Skeletal muscle tissue (tissue), 4 donors: ENCODE data around the gene C4orf50. TPM values are rescaled to one million over a fixed set of nuclear protein-coding genes. Genes with fewer than 3 reads are reported as not detected.

Experiments
- H3K27ac ChIP-seq: one replicate; pipeline ENCODE4 v1.7.0; 2013; ENCODE audit warnings: mild to moderate bottlenecking, low read depth, low read length, inconsistent platforms
- H3K27me3 ChIP-seq, 3 donors: one replicate each; pipeline ENCODE4 v1.7.0; 2013; ENCODE audit warnings: low read length in 3 of 3; ENCODE audit not compliant: control insufficient read depth in 3 of 3, insufficient read depth in 3 of 3
- H3K36me3 ChIP-seq, 3 donors: one replicate each; pipeline ENCODE4 v1.7.0; 2013; ENCODE audit warnings: low read length in 3 of 3; ENCODE audit not compliant: control insufficient read depth in 3 of 3, insufficient read depth in 3 of 3
- H3K4me1 ChIP-seq, 3 donors: one replicate each; pipeline ENCODE4 v1.7.0; 2013; ENCODE audit warnings: low read length in 3 of 3, mild to moderate bottlenecking in 3 of 3; ENCODE audit not compliant: control insufficient read depth in 3 of 3, insufficient read depth in 3 of 3
- H3K4me3 ChIP-seq, 3 donors: one replicate each; pipeline ENCODE4 v1.7.0; 2013; ENCODE audit warnings: low read length in 3 of 3
- H3K9ac ChIP-seq, 3 donors: one replicate each; pipeline ENCODE4 v1.7.0; 2013; ENCODE audit warnings: low read length in 3 of 3, mild to moderate bottlenecking in 3 of 3, moderate library complexity in 2 of 3, low read depth in 1 of 3
- H3K9me3 ChIP-seq, 3 donors: one replicate each; pipeline ENCODE4 v1.7.0; 2013; ENCODE audit warnings: low read length in 3 of 3; ENCODE audit not compliant: control insufficient read depth in 3 of 3
- total RNA-seq: library from RNA; depleted of rRNA; stranded (reverse); fragments of >200 nt; gene quantifications from one replicate; pipeline ENCODE4 v1.2.3, GENCODE V29; 2014
- donor health status: Osteomylitis.

C4orf50 gene
- total RNA-seq, 1 donor from 2014 or later: not detected

GRCh38 chr4:6031846-6032245 lies 13.6 kb upstream of the C4orf50 start:
- Histone ChIP-seq H3K9me3 (no peaks in the 10 kb centered on the region), H3K27ac (no peak overlapping the region), H3K4me3 (no peak overlapping the region), H3K4me1 (peaks cover 0 to 2% (median 0%) of the 10 kb centered on the region in 3 donors), H3K36me3 (no peaks in the 10 kb centered on the region), H3K9ac (no peak overlapping the region), H3K27me3 (peaks cover 0 to 8% (median 0%) of the 10 kb centered on the region in 3 donors)

DNA sequence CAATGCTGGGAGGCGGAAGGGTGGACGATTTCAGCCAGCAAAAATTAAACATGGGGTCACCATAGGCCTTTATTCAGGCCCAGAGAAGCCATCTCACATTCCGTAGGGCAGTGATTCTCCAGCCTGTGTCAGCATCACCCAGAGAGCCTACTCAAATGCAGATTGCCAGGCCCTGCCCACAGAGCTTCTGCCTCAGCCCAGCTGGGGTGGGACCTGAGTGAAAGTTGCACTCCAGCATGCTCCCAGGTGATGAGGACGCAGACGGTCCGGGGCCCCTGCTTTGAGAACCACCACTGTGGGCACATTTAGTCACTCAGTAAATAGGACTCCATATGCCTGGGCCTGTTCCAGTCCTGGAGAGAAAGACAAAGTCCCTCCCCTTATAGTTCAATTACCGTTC lies 12.4 kb upstream of the C4orf50 start:
- Histone ChIP-seq H3K4me3 (no peak overlapping the region), H3K27me3 (peaks cover 0 to 14% (median 0%) of the 10 kb centered on the region in 3 donors), H3K27ac (no peak overlapping the region)

DNA sequence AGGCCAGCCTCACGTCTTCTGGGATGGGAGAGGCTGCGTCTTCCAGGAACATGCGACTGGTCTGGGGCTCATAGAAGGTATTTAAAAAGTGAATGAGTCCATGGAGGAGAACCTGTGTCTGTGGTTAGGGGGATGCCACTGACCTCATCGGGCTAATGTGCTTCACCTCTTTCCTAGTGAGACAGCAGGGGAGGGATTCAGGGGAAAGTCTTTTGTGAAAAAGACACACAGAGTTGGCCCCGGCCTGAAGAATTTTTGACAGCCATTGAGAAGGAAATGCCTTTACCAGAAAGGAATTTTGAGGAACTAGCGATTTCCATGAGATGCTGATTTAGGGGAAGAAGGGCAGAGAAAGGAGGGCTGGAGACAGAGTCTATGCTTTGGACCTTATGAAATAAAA lies 11.0 kb upstream of the C4orf50 start:
- peaks cover 0 to 22% (median 0%) of the 10 kb centered on the region in 3 donors for H3K27me3 ChIP-seq
- no peaks in the 10 kb centered on the region for H3K9me3 ChIP-seq
- no peak overlapping the region for H3K4me3 ChIP-seq
- no peak overlapping the region for H3K9ac ChIP-seq
- H3K4me1 ChIP-seq: peaks cover 0 to 2% (median 0%) of the 10 kb centered on the region in 3 donors
- H3K27ac ChIP-seq: no peak overlapping the region
- no peaks in the 10 kb centered on the region for H3K36me3 ChIP-seq

More for the DNA sequence above, 12.4 kb upstream of the C4orf50 start:
- Histone ChIP-seq H3K9ac (no peak overlapping the region), H3K36me3 (no peaks in the 10 kb centered on the region), H3K4me1 (peaks cover 0 to 2% (median 0%) of the 10 kb centered on the region in 3 donors), H3K9me3 (no peaks in the 10 kb centered on the region)

DNA sequence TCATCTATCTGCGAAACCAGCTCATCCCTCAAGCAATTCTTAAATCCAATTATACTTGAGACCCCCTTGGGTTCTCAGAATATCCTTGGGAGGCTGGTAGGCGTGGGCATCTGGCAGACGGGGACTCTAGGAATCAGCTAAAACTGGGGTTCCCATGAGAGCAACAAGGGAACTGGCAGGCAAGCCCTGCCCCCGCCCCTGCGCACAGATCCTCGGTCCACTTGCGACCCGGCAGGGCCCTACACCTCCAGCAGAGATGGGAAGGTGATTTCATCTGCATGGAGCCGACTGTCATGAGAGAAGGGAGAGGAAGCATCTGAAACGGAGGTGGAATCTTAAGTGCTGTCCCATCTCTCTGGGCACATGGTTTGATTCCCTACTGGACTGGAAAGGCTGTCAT lies 9.9 kb upstream of the C4orf50 start:
- peaks cover 4 to 32% (median 9%) of the 10 kb centered on the region in 3 donors for H3K27me3 ChIP-seq
- no peak overlapping the region for H3K4me3 ChIP-seq
- no peaks in the 10 kb centered on the region for H3K9me3 ChIP-seq
- peaks cover 0 to 2% (median 0%) of the 10 kb centered on the region in 3 donors for H3K4me1 ChIP-seq
- no peak overlapping the region for H3K27ac ChIP-seq
- H3K9ac ChIP-seq: no peak overlapping the region
- H3K36me3 ChIP-seq: no peaks in the 10 kb centered on the region

DNA sequence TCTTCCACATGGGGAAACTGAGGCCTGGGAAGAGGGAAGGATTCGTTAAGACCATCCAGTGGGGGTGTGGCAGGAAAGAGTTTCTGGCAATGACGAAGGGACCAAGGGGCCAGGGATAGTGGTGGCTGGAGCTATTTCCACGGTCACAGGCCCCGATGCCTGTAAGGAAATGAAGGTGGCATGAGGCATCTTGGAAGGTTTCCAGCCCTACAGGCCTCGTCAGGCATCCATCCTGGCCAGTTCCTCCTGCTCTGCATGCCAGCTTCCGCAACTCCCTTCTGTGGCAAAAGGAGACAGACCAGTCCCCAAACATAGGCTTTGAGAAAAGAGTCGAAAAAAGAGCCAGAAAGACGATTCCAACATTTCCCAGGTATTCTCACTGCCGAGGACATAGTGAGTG lies 9.2 kb upstream of the C4orf50 start:
- no peak overlapping the region for H3K4me3 ChIP-seq
- no peaks in the 10 kb centered on the region for H3K4me1 ChIP-seq
- H3K9me3 ChIP-seq: no peaks in the 10 kb centered on the region
- H3K27me3 ChIP-seq: peaks cover 8 to 37% (median 9%) of the 10 kb centered on the region in 3 donors
- H3K9ac ChIP-seq: no peak overlapping the region
- no peaks in the 10 kb centered on the region for H3K36me3 ChIP-seq
- H3K27ac ChIP-seq: no peak overlapping the region

GRCh38 chr4:6024313-6024960 lies 6.2 kb upstream of the C4orf50 start:
- Histone ChIP-seq H3K4me1 (no peaks in the 10 kb centered on the region), H3K36me3 (no peaks in the 10 kb centered on the region), H3K9me3 (no peaks in the 10 kb centered on the region), H3K27ac (no peak overlapping the region), H3K9ac (no peak overlapping the region), H3K4me3 (no peak overlapping the region), H3K27me3 (peaks cover 8 to 48% (median 24%) of the 10 kb centered on the region in 3 donors)

DNA sequence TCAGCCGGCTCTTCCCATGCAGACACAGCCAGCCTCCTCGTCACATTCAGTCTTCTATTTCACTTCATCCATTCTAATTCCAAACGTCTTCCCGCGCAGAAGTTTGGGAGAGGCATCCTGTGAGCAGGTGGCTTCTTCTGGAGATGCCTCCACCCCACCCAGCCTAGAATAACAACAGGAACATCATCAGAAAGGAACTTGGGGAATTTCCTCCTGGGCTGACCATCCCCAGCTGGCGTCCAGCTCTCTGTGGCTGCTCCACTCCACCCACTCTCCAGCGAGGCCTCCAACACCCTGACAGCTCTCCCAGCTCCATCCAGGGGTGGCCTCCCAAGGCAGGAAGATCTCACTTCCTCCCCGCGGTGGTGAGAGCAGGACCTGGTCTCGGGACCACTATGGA lies 5.5 kb upstream of the C4orf50 start:
- H3K27ac ChIP-seq: no peak overlapping the region
- H3K9ac ChIP-seq: no peak overlapping the region
- no peaks in the 10 kb centered on the region for H3K4me1 ChIP-seq
- H3K27me3 ChIP-seq: peaks cover 8 to 55% (median 29%) of the 10 kb centered on the region in 3 donors
- H3K9me3 ChIP-seq: no peaks in the 10 kb centered on the region
- no peak overlapping the region for H3K4me3 ChIP-seq
- H3K36me3 ChIP-seq: no peaks in the 10 kb centered on the region

DNA sequence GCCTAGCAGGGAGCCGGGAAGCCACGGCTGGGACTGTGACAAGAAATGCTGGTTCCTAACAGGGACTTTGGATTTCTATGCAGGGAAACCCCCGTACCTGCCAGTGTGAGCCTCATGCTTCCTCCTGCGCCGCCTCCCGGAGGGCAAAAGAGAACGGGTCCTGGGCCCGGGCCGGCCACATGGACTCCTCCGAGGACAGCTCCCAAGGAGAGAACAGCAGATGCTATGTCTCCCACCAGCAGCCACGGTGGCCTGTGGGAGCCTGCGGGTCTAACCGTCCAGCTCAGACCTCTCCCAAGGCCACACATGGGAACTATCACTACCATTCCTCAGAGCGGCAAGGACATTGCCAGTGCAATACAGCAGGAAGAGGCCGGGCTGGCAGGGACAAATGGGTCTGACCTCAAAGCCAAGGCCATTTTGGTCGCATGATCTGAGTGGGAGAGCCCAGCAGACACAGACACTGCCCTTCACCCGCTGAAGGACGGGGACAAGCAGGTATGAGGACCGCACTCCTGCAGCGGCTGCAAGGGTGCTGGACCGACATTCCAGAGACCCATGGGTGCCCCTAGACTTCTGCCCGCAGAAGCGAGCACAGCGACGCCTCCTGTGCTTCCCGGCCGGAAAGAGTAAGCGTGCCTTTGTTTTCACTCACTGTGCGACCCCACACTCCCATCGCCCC lies 4.5 kb upstream of the C4orf50 start:
- Histone ChIP-seq H3K9me3 (no peaks in the 10 kb centered on the region), H3K4me1 (no peaks in the 10 kb centered on the region), H3K9ac (no peak overlapping the region), H3K4me3 (no peak overlapping the region), H3K36me3 (no peaks in the 10 kb centered on the region), H3K27ac (no peak overlapping the region), H3K27me3 (peaks cover 8 to 52% (median 33%) of the 10 kb centered on the region in 3 donors)

- Histone ChIP-seq H3K9me3 (no peaks in the 10 kb centered on the region), H3K4me1 (no peaks in the 10 kb centered on the region), H3K9ac (no peak overlapping the region), H3K4me3 (no peak overlapping the region), H3K27ac (no peak overlapping the region), H3K36me3 (no peaks in the 10 kb centered on the region), H3K27me3 (peaks cover 8 to 55% (median 34%) of the 10 kb centered on the region in 3 donors)
Measured at GRCh38 chr4:6021831-6022606, 3.8 kb upstream of the C4orf50 start.

GRCh38 chr4:6020613-6021012 lies 2.4 kb upstream of the C4orf50 start:
- Histone ChIP-seq H3K27me3 (peaks cover 8 to 49% (median 34%) of the 10 kb centered on the region in 3 donors), H3K9ac (no peak overlapping the region), H3K9me3 (no peaks in the 10 kb centered on the region), H3K36me3 (no peaks in the 10 kb centered on the region), H3K4me3 (no peak overlapping the region), H3K4me1 (no peaks in the 10 kb centered on the region), H3K27ac (no peak overlapping the region)
